ENCODE results near the gene CHRNA4.

GRCh38 chr20:63366390-63367365 is 5.5 kb upstream of the CHRNA4 start:
- TF ChIP-seq CTCF (IDR thresholded peaks at IDR 0.05) (no peak), POLR2A (IDR thresholded peaks at IDR 0.05) (no peak)
